ENCODE measurements around the gene PARP4. TPM values are rescaled to one million over a fixed set of nuclear protein-coding genes. Genes with fewer than 3 reads are reported as not detected.
"Not testable (repeated sequence)": the region's sequence is repeated elsewhere in the genome, so short reads cannot be mapped to it uniquely, and the experiment has no call there.

Gene PARP4
- total RNA-seq, result 10 to 100 TPM; 83.5 to 90.1 (median 84.0) TPM
- total RNA-seq (2013), result 96.0 TPM

DNA sequence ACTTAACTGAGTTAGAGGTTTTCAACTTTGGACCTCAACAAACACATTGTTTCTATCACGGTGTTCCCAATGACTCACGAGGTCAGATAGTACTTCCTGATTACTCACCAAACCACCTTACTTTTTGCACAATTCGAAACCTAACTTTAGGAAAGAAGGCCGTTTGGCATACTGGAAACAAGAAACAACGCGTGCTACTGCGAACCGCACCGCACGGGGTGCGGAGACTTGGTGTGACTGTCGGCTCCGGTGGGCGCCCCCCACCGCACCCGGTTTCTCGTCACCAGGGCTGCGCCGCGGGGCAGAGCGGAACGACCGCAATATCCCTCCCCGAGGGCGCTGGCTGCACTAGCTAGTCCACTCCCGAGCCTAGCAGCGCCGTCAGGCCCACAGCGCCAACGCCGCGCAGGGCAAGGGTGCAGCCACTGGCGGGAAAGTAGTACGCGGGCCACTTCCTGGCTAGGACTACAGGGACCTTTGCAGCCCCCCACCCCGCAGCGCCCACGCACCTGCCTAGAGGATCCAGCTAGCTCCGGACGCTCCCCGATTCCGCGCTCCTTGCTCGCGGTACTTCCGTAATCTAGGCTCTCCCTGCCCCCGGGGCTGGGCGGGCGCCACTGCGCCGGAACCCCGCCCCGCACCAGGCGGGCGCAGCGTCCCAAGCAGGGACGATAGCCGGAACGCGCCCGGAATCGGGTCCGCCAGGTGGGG, at the start of gene PARP4:
Gene PARP4 (minus strand): TSS at position 582 of the 711 bp plus-strand sequence. CDS start 9,002 bp downstream, outside the sequence.
- peaks cover 37 to 54% of the 10 kb centered on the region in 2 donors for H3K4me1 Mint-ChIP-seq
- peak within 1 kb of the TSS; percentile 96 for H3K4me3 ChIP-seq (ENCODE audit: low read length)
- TF ChIP-seq, protein P1, sequence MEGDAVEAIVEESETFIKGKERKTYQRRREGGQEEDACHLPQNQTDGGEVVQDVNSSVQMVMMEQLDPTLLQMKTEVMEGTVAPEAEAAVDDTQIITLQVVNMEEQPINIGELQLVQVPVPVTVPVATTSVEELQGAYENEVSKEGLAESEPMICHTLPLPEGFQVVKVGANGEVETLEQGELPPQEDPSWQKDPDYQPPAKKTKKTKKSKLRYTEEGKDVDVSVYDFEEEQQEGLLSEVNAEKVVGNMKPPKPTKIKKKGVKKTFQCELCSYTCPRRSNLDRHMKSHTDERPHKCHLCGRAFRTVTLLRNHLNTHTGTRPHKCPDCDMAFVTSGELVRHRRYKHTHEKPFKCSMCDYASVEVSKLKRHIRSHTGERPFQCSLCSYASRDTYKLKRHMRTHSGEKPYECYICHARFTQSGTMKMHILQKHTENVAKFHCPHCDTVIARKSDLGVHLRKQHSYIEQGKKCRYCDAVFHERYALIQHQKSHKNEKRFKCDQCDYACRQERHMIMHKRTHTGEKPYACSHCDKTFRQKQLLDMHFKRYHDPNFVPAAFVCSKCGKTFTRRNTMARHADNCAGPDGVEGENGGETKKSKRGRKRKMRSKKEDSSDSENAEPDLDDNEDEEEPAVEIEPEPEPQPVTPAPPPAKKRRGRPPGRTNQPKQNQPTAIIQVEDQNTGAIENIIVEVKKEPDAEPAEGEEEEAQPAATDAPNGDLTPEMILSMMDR (IDR thresholded peaks at IDR 0.05), result no peak

DNA sequence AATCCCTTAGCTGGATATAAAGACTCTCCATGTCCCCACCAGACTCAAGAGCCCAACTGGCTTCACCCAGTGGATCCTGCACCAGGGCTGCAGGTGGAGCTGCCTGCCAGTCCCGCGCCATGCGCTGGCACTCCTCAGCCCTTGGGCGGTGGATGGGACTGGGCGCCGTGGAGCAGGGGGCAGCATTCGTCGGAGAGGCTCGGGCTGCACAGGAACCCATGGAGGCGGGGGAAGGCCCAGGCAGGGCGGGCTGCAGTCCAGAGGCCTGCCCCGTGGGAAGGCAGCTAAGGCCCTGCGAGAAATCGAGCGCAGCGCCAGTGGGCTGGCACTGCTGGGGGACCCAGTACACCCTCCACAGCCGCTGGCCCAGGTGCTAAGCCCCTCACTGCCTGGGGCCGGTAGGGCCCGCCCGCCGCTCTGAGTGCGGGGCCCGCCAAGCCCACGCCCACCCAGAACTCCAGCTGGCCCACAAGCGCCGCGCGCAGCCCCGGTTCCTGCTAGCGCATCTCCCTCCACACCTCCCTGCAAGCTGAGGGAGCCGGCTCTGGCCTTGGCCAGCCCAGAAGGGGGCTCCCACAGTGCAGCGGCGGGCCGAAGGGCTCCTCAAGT, 48.1 kb upstream of the PARP4 start:
- H3K4me3 ChIP-seq (ENCODE audit: low read length); H3K4me3 Mint-ChIP-seq; H3K4me1 ChIP-seq (ENCODE audit: control insufficient read depth, insufficient read depth, low read length); H3K27ac ChIP-seq (ENCODE audit: low read length); H3K27me3 ChIP-seq (ENCODE audit: control insufficient read depth, insufficient read depth, low read length); H3K36me3 ChIP-seq (ENCODE audit: control insufficient read depth, insufficient read depth, low read length); H3K9me3 Mint-ChIP-seq; intact Hi-C loops (cut with micrococcal nuclease); H3K36me3 Mint-ChIP-seq; H3K9me3 ChIP-seq (ENCODE audit: control insufficient read depth, insufficient read depth, low read length); DNase-seq; H3K27ac Mint-ChIP-seq; ATAC-seq: not testable (repeated sequence)
- 94% methylated on average over 33 of the region's 34 CpGs for WGBS (ENCODE audit: insufficient coverage)
- peaks cover 11 to 13% of the 10 kb centered on the region in 2 donors for H3K4me1 Mint-ChIP-seq
- peaks cover 32 to 61% of the 10 kb centered on the region in 2 donors for H3K27me3 Mint-ChIP-seq (ENCODE audit: low read depth in 2 of 2)

More for the DNA sequence above, at the start of gene PARP4:
- Mint-ChIP-seq H3K4me3 (peak within 1 kb of the TSS; percentile 97), H3K9me3 (no peaks in the 10 kb centered on the region), H3K27me3 (ENCODE audit: low read depth in 2 of 2) (no peaks in the 10 kb centered on the region), H3K36me3 (no peaks in the 10 kb centered on the region), H3K27ac (peak within 1 kb of the TSS; percentile 92)
- ATAC-seq, result peak; percentile 71 to 86 (median 80)
- Histone ChIP-seq H3K27me3 (ENCODE audit: control insufficient read depth, insufficient read depth, low read length) (no peaks in the 10 kb centered on the region), H3K4me1 (ENCODE audit: control insufficient read depth, insufficient read depth, low read length) (peaks cover 12% of the 10 kb centered on the region), H3K36me3 (ENCODE audit: control insufficient read depth, insufficient read depth, low read length) (peaks cover 3% of the 10 kb centered on the region), H3K9me3 (ENCODE audit: control insufficient read depth, insufficient read depth, low read length) (no peaks in the 10 kb centered on the region), H3K27ac (ENCODE audit: low read length) (peak within 1 kb of the TSS; percentile 93)
- intact Hi-C loops (cut with micrococcal nuclease), result loop anchor here (1.0 to 5.0 kb wide), 3 partner anchors 106 to 240 kb away; no protein-coding TSS in a partner anchor
- peak; percentile 65 to 82 for DNase-seq
- under 1% methylated on average over 63 of the region's 63 CpGs for WGBS (ENCODE audit: insufficient coverage)

DNA sequence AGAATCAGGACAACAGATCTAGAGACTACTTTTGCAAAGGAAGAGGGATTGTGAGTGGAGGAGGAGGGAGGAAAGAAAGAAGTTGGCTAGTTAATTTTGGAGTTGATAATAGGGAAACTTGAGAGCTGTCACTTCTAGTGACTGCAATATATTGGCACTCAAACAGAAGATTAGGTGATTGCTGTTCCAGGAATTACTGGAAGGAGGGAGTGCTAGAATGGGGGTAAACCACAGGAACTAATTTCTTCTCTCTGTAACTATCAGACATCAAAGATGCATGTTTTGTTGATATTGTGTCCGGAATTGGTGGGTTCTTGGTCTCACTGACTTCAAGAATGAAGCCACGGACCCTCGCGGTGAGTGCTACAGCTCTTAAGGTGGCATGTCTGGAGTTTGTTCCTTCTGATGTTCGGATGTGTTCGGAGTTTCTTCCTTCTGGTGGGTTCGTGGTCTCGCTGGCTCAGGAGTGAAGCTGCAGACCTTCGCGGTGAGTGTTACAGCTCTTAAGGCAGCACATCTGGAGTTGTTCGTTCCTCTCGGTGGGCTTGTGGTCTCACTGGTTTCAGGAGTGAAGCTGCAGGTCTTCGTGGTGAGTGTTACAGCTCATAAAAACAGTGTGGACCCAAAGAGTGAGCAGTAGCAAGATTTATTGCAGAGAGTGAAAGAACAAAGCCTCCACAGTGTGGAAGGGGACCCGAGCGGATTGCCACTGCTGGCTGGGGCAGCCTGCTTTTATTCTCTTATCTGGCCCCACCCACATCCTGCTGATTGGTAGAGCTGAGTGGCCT, 47.0 kb upstream of the PARP4 start:
- peaks cover 11 to 13% of the 10 kb centered on the region in 2 donors for H3K4me1 Mint-ChIP-seq
- H3K27ac ChIP-seq (ENCODE audit: low read length); H3K4me1 ChIP-seq (ENCODE audit: control insufficient read depth, insufficient read depth, low read length); H3K36me3 ChIP-seq (ENCODE audit: control insufficient read depth, insufficient read depth, low read length); H3K27me3 ChIP-seq (ENCODE audit: control insufficient read depth, insufficient read depth, low read length); H3K36me3 Mint-ChIP-seq; H3K4me3 ChIP-seq (ENCODE audit: low read length); H3K27ac Mint-ChIP-seq; ATAC-seq; intact Hi-C loops (cut with micrococcal nuclease); H3K9me3 Mint-ChIP-seq; DNase-seq; H3K9me3 ChIP-seq (ENCODE audit: control insufficient read depth, insufficient read depth, low read length): not testable (repeated sequence)
- H3K4me3 Mint-ChIP-seq, result peak overlapping the region; percentile 55
- 15% methylated on average over 8 of the region's 15 CpGs for WGBS (ENCODE audit: insufficient coverage)
- H3K27me3 Mint-ChIP-seq (ENCODE audit: low read depth in 2 of 2), result peaks cover 28 to 50% of the 10 kb centered on the region in 2 donors

DNA sequence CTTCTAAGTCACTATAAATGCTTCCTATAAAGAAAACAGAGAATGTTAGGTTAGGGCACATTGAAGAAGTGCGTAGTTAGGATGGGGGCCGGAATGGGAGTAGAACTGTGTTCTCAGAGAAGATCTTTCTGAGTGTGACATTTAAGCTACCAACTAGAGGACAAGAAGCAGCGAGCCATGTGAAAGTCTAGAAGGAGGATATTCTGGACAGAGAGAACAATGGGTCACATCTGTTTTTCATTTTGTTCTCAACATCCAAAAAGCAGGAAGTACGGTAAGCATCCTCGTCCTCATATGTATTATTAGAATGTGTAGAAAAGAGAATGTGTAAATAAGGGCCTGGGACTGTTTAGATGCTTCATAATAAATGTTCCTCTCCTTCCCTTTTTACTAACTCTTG, 44.5 kb upstream of the PARP4 start:
- H3K9me3 ChIP-seq (ENCODE audit: control insufficient read depth, insufficient read depth, low read length), result no peaks in the 10 kb centered on the region
- Mint-ChIP-seq H3K4me1 (peaks cover 11 to 13% of the 10 kb centered on the region in 2 donors), H3K27me3 (ENCODE audit: low read depth in 2 of 2) (peaks cover 40 to 55% of the 10 kb centered on the region in 2 donors), H3K36me3 (no peaks in the 10 kb centered on the region), H3K4me3 (no peak overlapping the region), H3K9me3 (no peaks in the 10 kb centered on the region), H3K27ac (no peak overlapping the region)
- H3K4me1 ChIP-seq (ENCODE audit: control insufficient read depth, insufficient read depth, low read length), result peaks cover 8% of the 10 kb centered on the region
- no peak overlapping the region for H3K4me3 ChIP-seq (ENCODE audit: low read length)
- TF ChIP-seq, protein P1 (IDR thresholded peaks at IDR 0.05), result no peak
- H3K27me3 ChIP-seq (ENCODE audit: control insufficient read depth, insufficient read depth, low read length), result peaks cover 4% of the 10 kb centered on the region
- H3K36me3 ChIP-seq (ENCODE audit: control insufficient read depth, insufficient read depth, low read length), result no peaks in the 10 kb centered on the region
- intact Hi-C loops (cut with micrococcal nuclease), result no loop called here
- H3K27ac ChIP-seq (ENCODE audit: low read length), result no peak overlapping the region
- 90% methylated on average over 3 of the region's 5 CpGs for WGBS (ENCODE audit: insufficient coverage)
- DNase-seq (no peak), ATAC-seq (no peak)

DNA sequence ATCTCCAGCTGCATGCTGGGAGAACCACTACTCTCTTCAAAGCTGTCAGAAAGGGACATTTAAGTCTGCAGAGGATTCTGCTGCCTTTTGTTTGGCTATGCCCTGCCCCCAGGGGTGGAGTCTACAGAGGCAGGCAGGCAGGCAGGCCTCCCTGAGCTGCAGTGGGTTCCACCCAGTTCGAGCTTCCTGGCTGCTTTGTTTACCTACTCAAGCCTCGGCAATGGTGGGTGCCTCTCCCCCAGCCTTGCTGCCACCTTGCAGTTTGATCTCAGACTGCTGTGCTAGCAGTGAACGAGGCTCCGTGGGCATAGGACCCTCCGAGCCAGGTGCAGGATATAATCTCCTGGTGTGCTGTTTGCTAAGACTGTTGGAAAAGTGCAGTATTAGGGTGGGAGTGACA, 41.3 kb upstream of the PARP4 start:
- H3K4me3 ChIP-seq (ENCODE audit: low read length); H3K27me3 ChIP-seq (ENCODE audit: control insufficient read depth, insufficient read depth, low read length); H3K4me1 Mint-ChIP-seq; H3K4me1 ChIP-seq (ENCODE audit: control insufficient read depth, insufficient read depth, low read length); H3K27ac Mint-ChIP-seq; ATAC-seq; H3K9me3 ChIP-seq (ENCODE audit: control insufficient read depth, insufficient read depth, low read length); H3K9me3 Mint-ChIP-seq; H3K4me3 Mint-ChIP-seq; H3K36me3 ChIP-seq (ENCODE audit: control insufficient read depth, insufficient read depth, low read length); H3K27ac ChIP-seq (ENCODE audit: low read length); H3K36me3 Mint-ChIP-seq; DNase-seq; intact Hi-C loops (cut with micrococcal nuclease): not testable (repeated sequence)
- WGBS (ENCODE audit: insufficient coverage), result 83% methylated on average over 5 of the region's 5 CpGs
- H3K27me3 Mint-ChIP-seq (ENCODE audit: low read depth in 2 of 2), result peaks cover 40 to 57% of the 10 kb centered on the region in 2 donors
